SK-N-SH (cell line): Measurements from ENCODE around the gene VDR. TPM values are rescaled to one million over a fixed set of nuclear protein-coding genes. Genes with fewer than 3 reads are reported as not detected.

Source experiments
- CTCF ChIA-PET: fragments of 300-600, 350-600 bp; formaldehyde crosslinking; extraction: SDS; loops from one replicate; lab custom pipeline; 2021; lab: Yijun Ruan, JAX
- POLR2A ChIA-PET: fragments of 350-600 bp; sonication (Branson Sonifier 250); formaldehyde crosslinking; extraction: SDS; loops from one replicate; lab custom pipeline; 2020; ENCODE audit warnings: antibody characterized with exemption, inconsistent platforms; lab: Yijun Ruan, JAX
- DNase-seq: peaks from one replicate; pipeline ENCODE4 v3.0.0; 2012
- H2AFZ ChIP-seq: fragments of 200-600 bp; sonication (generic); 2 replicates; pipeline ENCODE4 v1.8.1; 2016; ENCODE audit warnings: antibody characterized with exemption, mild to moderate bottlenecking, low read depth
- H3F3A ChIP-seq: fragments of 200-600 bp; sonication (generic); replicated peaks from 2 replicates; pipeline ENCODE3; 2016; ENCODE audit warnings: antibody characterized with exemption, mild to moderate bottlenecking; ENCODE audit not compliant: insufficient read depth
- H3K27ac ChIP-seq, 2 experiments: fragments of 200-500 bp in 1 of 2; fragments of 200-600 bp in 1 of 2; sonication (Bioruptor generic) in 1 of 2; sonication (generic), shearing (Covaris generic) in 1 of 2; 2 replicates each; pipeline versions ENCODE4 v1.5.1 to v1.6.1; 2014 to 2016; ENCODE audit warnings: low read depth in 2 of 2, inconsistent platforms in 1 of 2, low read length in 1 of 2, mild to moderate bottlenecking in 1 of 2, mixed read lengths in 1 of 2
- H3K27me3 ChIP-seq: fragments of 200-600 bp; sonication (generic), shearing (Covaris generic); 2 replicates; pipeline ENCODE4 v1.6.1; 2016; ENCODE audit warnings: mixed run types; ENCODE audit not compliant: insufficient read depth
- H3K36me3 ChIP-seq, 2 experiments: fragments of 200-500 bp in 1 of 2; fragments of 200-600 bp in 1 of 2; sonication (Bioruptor generic) in 1 of 2; sonication (generic) in 1 of 2; replicated peaks in 1 of 2; 2 replicates each; pipeline versions ENCODE3 to v1.5.1; 2014 to 2016; ENCODE audit warnings: low read length in 1 of 2, mild to moderate bottlenecking in 1 of 2; ENCODE audit not compliant: insufficient read depth in 2 of 2, control insufficient read depth in 1 of 2
- H3K4me1 ChIP-seq, 2 experiments: fragments of 200-500 bp in 1 of 2; fragments of 200-600 bp in 1 of 2; sonication (Bioruptor generic) in 1 of 2; sonication (generic), shearing (Covaris generic) in 1 of 2; 2 replicates each; pipeline versions ENCODE4 v1.5.1 to v1.6.1; 2014 to 2016; ENCODE audit warnings: low read depth in 1 of 2, low read length in 1 of 2, mixed run types in 1 of 2; ENCODE audit not compliant: insufficient read depth in 2 of 2, control insufficient read depth in 1 of 2
- H3K4me2 ChIP-seq: fragments of 200-600 bp; sonication (generic), shearing (Covaris generic); 2 replicates; pipeline ENCODE4 v1.6.1; 2017; ENCODE audit warnings: mixed run types
- H3K4me3 ChIP-seq, 2 experiments: fragments of 200-500 bp in 1 of 2; fragments of 200-600 bp in 1 of 2; sonication (Bioruptor generic) in 1 of 2; sonication (generic), shearing (Covaris generic) in 1 of 2; 2 replicates each; pipeline versions ENCODE4 v1.5.1 to v1.8.1; 2014 to 2016; ENCODE audit warnings: low read depth in 2 of 2, inconsistent platforms in 1 of 2, low read length in 1 of 2, mild to moderate bottlenecking in 1 of 2, mixed read lengths in 1 of 2, moderate library complexity in 1 of 2
- H3K79me2 ChIP-seq: fragments of 200-600 bp; sonication (generic); 2 replicates; pipeline ENCODE4 v1.8.1; 2017; ENCODE audit warnings: mild to moderate bottlenecking; ENCODE audit not compliant: insufficient read depth
- H3K9ac ChIP-seq: fragments of 200-600 bp; sonication (generic); 2 replicates; pipeline ENCODE4 v1.6.1; 2017; ENCODE audit warnings: mixed run types
- H3K9me2 ChIP-seq: fragments of 200-600 bp; sonication (generic); 2 replicates; pipeline ENCODE4 v1.6.1; 2017; ENCODE audit warnings: mixed run types
- H3K9me3 ChIP-seq: fragments of 200-600 bp; sonication (generic); 2 replicates; pipeline ENCODE4 v1.6.1; 2017; ENCODE audit warnings: mixed run types, mild to moderate bottlenecking, moderate library complexity
- H4K20me1 ChIP-seq: fragments of 200-600 bp; sonication (generic); 2 replicates; pipeline ENCODE4 v1.6.1; 2017; ENCODE audit warnings: mild to moderate bottlenecking, mixed run types; ENCODE audit not compliant: insufficient read depth
- EP300 ChIP-seq, 2 experiments: IDR thresholded peaks; 2 replicates each; pipeline versions ENCODE4 v1.4.0 to v1.6.1; 2012; ENCODE audit warnings: borderline replicate concordance in 1 of 2, low read depth in 1 of 2, low read length in 1 of 2
- EZH2phosphoT487 ChIP-seq: fragments of 200-600 bp; sonication (generic); IDR thresholded peaks from 2 replicates; pipeline ENCODE4 v1.6.1; 2017; ENCODE audit warnings: low read depth, mixed run types, mild to moderate bottlenecking, antibody characterized with exemption, moderate library complexity, borderline replicate concordance
- FOXJ3 ChIP-seq: sonication (generic); formaldehyde crosslinking; IDR thresholded peaks from 2 replicates; pipeline ENCODE4 v1.5.1; 2020; ENCODE audit warnings: mild to moderate bottlenecking, missing genetic modification reagents
- GABPA ChIP-seq: IDR thresholded peaks from 2 replicates; pipeline ENCODE4 v1.4.0; 2012; ENCODE audit warnings: low read depth, mild to moderate bottlenecking
- MAX ChIP-seq: IDR thresholded peaks from 2 replicates; pipeline ENCODE4 v1.4.0; 2012; ENCODE audit warnings: low read depth
- MEF2A ChIP-seq: IDR thresholded peaks from 2 replicates; pipeline ENCODE4 v1.4.0; 2012; ENCODE audit warnings: low read depth, borderline replicate concordance
- MXI1 ChIP-seq: IDR thresholded peaks from 2 replicates; pipeline ENCODE4 v1.6.1; 2012; ENCODE audit warnings: mild to moderate bottlenecking, low read depth, low read length, improper control_type of control experiment
- NRF1 ChIP-seq: IDR thresholded peaks from 2 replicates; pipeline ENCODE4 v1.6.1; 2012; ENCODE audit warnings: low read depth, mild to moderate bottlenecking, low read length
- PBX3 ChIP-seq: IDR thresholded peaks from 2 replicates; pipeline ENCODE4; 2012
- POLR2AphosphoS5 ChIP-seq: IDR thresholded peaks from 2 replicates; pipeline ENCODE4 v1.6.1; 2012; ENCODE audit warnings: low read depth, low read length
- RCOR1 ChIP-seq: fragments of 150-350 bp; IDR thresholded peaks from 2 replicates; pipeline ENCODE4 v1.6.1; 2017; ENCODE audit warnings: antibody characterized with exemption, low read length
- RFX5 ChIP-seq: IDR thresholded peaks from 2 replicates; pipeline ENCODE4 v1.6.1; 2012; ENCODE audit warnings: mild to moderate bottlenecking, improper control_type of control experiment, low read length
- SIN3A ChIP-seq: IDR thresholded peaks from 2 replicates; pipeline ENCODE4 v1.6.1; 2012; ENCODE audit warnings: low read depth, mild to moderate bottlenecking, low read length, moderate library complexity, borderline replicate concordance
- SMC3 ChIP-seq: IDR thresholded peaks from 2 replicates; pipeline ENCODE4 v1.6.1; 2012; ENCODE audit warnings: low read depth, low read length, improper control_type of control experiment
- TAF1 ChIP-seq: IDR thresholded peaks from 2 replicates; pipeline ENCODE4 v1.6.1; 2012; ENCODE audit warnings: low read depth, mild to moderate bottlenecking, low read length, moderate library complexity, borderline replicate concordance
- TEAD4 ChIP-seq: IDR thresholded peaks from 2 replicates; pipeline ENCODE4 v1.4.0; 2012; ENCODE audit warnings: mild to moderate bottlenecking, borderline replicate concordance; ENCODE audit not compliant: insufficient read depth
- USF1 ChIP-seq: IDR thresholded peaks from 2 replicates; pipeline ENCODE4 v1.4.0; 2012; ENCODE audit warnings: low read depth, borderline replicate concordance
- ZBTB33 ChIP-seq: IDR thresholded peaks from 2 replicates; pipeline ENCODE4 v1.4.0; 2012; ENCODE audit warnings: low read depth, borderline replicate concordance
- WGBS: methylation state at CpG from one replicate; pipeline ENCODE4 v1.1.6; 2017; ENCODE audit warnings: low lambda C conversion rate; 5-methylcytosine and 5-hydroxymethylcytosine counted together
- polyA plus RNA-seq, 3 experiments: library from polyadenylated mRNA; depleted of rRNA; stranded (reverse); fragments of >200 nt; gene quantifications; 2 replicates each; pipeline ENCODE4 v1.2.3, GENCODE V29; 2012

The VDR gene
- polyA plus RNA-seq, 1 of the 3 experiments (the other 2 are of a cell fraction): 0.33 TPM

GRCh38 chr12:47892819-47893218, 12.0 kb downstream of the VDR start:
- 71% methylated on average over 5 of the region's 5 CpGs for WGBS
- no peaks in the 10 kb centered on the region for H3K27me3 ChIP-seq
- no peak for TF ChIP-seq MAX
- no peak for TF ChIP-seq POLR2AphosphoS5
- no peak for TF ChIP-seq ZBTB33
- TF ChIP-seq SIN3A: no peak
- TF ChIP-seq RCOR1: no peak
- TF ChIP-seq NRF1: no peak
- TF ChIP-seq GABPA: no peak
- TF ChIP-seq FOXJ3 (CRISPR knock-in tag): no peak
- no peak for TF ChIP-seq EZH2phosphoT487
- no peak for TF ChIP-seq MXI1
- TF ChIP-seq TAF1: no peak
- no peak for TF ChIP-seq SMC3
- no peak for TF ChIP-seq PBX3
- TF ChIP-seq USF1: no peak
- TF ChIP-seq EP300 (IDR thresholded peaks at IDR 0.05; ENCODE audit: borderline replicate concordance in 1 of 2, low read depth in 1 of 2, low read length in 1 of 2): no peak
- no peak for TF ChIP-seq TEAD4
- no peak for TF ChIP-seq MEF2A
- no peak for TF ChIP-seq RFX5
- H3K36me3 ChIP-seq: no peaks in the 10 kb centered on the region
- no peak for DNase-seq
- no peaks in the 10 kb centered on the region for H3K9me2 ChIP-seq
- no peak overlapping the region for H3K27ac ChIP-seq
- H3K4me3 ChIP-seq: no peak overlapping the region
- no peaks in the 10 kb centered on the region for H3K79me2 ChIP-seq
- no peaks in the 10 kb centered on the region for H3F3A ChIP-seq
- no peak overlapping the region for H3K9ac ChIP-seq
- ChIA-PET CTCF (interaction anchor here (0.5 to 0.9 kb wide), 2 partner anchors 12 to 46 kb away, joined by 3 read pairs; partner anchors contain the start of gene VDR), POLR2A (no interaction called here)
- no peaks in the 10 kb centered on the region for H4K20me1 ChIP-seq
- peaks cover 0 to 14% of the 10 kb centered on the region in 2 experiments; a peak in 1 of 4 replicates for H3K4me1 ChIP-seq
- H2AFZ ChIP-seq: no peak overlapping the region
- no peak overlapping the region for H3K4me2 ChIP-seq
- H3K9me3 ChIP-seq: no peaks in the 10 kb centered on the region
